Omental fat pad (tissue), 4 donors: ENCODE data around the gene HS3ST2. TPM values are rescaled to one million over a fixed set of nuclear protein-coding genes. Genes with fewer than 3 reads are reported as not detected.

Experiments
- ATAC-seq: fragments of 150-250 bp; one replicate; pipeline ENCODE4 v1.9.1; 2016; ENCODE audit warnings: mild to moderate bottlenecking, moderate library complexity; ENCODE audit not compliant: low FRiP score
- DNase-seq: peaks from one replicate; pipeline ENCODE4 v3.0.0-alpha.2; 2019; ENCODE audit warnings: low spot score
- CTCF ChIP-seq, 3 donors: fragments of 450-650 bp; IDR thresholded peaks; one replicate each; pipeline ENCODE4 v1.5.1; 2016 to 2017; ENCODE audit warnings: antibody characterized with exemption in 3 of 3, mild to moderate bottlenecking in 3 of 3, moderate library complexity in 2 of 3
- total RNA-seq, 4 donors: library from RNA; depleted of rRNA; stranded (reverse); fragments of >200 nt; gene quantifications; one replicate each; pipeline ENCODE4 v1.1.0, GENCODE V29; 2016

The HS3ST2 gene
- total RNA-seq, 4 donors from 2014 or later: 1.7 to 3.6 (median 2.5) TPM

GRCh38 chr16:22901563-22901962 lies 87.6 kb downstream of the HS3ST2 start:
- ATAC-seq (no peak), DNase-seq (no peak)
- TF ChIP-seq CTCF (IDR thresholded peaks at IDR 0.05): no peak

GRCh38 chr16:22903716-22904115 lies 89.8 kb downstream of the HS3ST2 start:
- no peak for TF ChIP-seq CTCF (IDR thresholded peaks at IDR 0.05)
- ATAC-seq (no peak), DNase-seq (no peak)

- no peak for ATAC-seq
Observed at GRCh38 chr16:22912654-22913053, 98.7 kb downstream of the HS3ST2 start.

GRCh38 chr16:22915003-22915402 lies 101.0 kb downstream of the HS3ST2 start:
- ATAC-seq (no peak), DNase-seq (no peak)
- TF ChIP-seq CTCF (IDR thresholded peaks at IDR 0.05): no peak

More at GRCh38 chr16:22912654-22913053, 98.7 kb downstream of the HS3ST2 start:
- TF ChIP-seq CTCF (IDR thresholded peaks at IDR 0.05): no peak
- no peak for DNase-seq

GRCh38 chr16:22923491-22923890 lies 109.5 kb downstream of the HS3ST2 start:
- ATAC-seq (no peak), DNase-seq (no peak)
- no peak for TF ChIP-seq CTCF (IDR thresholded peaks at IDR 0.05)

- TF ChIP-seq CTCF (IDR thresholded peaks at IDR 0.05): no peak
Observed at GRCh38 chr16:22924492-22924891, 110.5 kb downstream of the HS3ST2 start.

GRCh38 chr16:22926105-22926751 lies 112.3 kb downstream of the HS3ST2 start:
- DNase-seq: no peak
- no peak for TF ChIP-seq CTCF (IDR thresholded peaks at IDR 0.05)
- ATAC-seq: no peak

More at GRCh38 chr16:22924492-22924891, 110.5 kb downstream of the HS3ST2 start:
- DNase-seq (no peak), ATAC-seq (no peak)
